Fibroblast of the aortic adventitia (primary cell): ENCODE data around the gene SMARCC2. TPM values are rescaled to one million over a fixed set of nuclear protein-coding genes. Genes with fewer than 3 reads are reported as not detected.

ENCODE experiments used
- DNase-seq: peaks from one replicate; pipeline ENCODE4 v3.0.0-alpha.2; 2010; ENCODE audit warnings: low read depth
- H3K4me3 ChIP-seq: 2 replicates; pipeline ENCODE4 v1.5.1; 2011; ENCODE audit warnings: low read depth, mild to moderate bottlenecking, control low read depth, low read length, moderate library complexity
- total RNA-seq: library from RNA; depleted of rRNA; stranded (reverse); fragments of >200 nt; gene quantifications from 2 replicates; pipeline ENCODE4 v1.2.3, GENCODE V29; 2012; ENCODE audit warnings: low replicate concordance
- TF ChIP-seq, protein P1 (sequence below): IDR thresholded peaks from 2 replicates; pipeline ENCODE4 v1.5.1; 2011; ENCODE audit warnings: mild to moderate bottlenecking, low read length, control low read depth, inconsistent platforms; ENCODE audit not compliant: insufficient read depth

SMARCC2 gene
- total RNA-seq, 1 donor: 69.4 TPM

DNA sequence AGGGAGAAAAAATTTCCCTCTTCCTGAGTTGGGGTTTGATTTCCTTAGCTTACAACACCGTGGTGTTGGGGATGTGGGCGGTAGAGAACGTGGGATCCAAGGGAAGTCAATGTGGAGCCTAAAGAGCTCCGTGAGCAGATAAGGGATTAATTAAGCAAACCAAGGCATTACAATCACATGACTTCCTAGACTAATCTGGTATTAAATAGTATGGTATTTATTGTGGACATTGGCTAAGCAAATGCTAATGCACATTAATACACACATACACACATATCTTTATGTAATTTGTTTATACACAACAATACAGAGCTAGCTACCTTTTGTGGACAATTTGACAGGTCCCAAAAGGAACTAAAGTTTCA lies 33.2 kb upstream of the SMARCC2 start:
- peak overlapping the region; percentile 94 for H3K4me3 ChIP-seq
- TF ChIP-seq, protein P1, sequence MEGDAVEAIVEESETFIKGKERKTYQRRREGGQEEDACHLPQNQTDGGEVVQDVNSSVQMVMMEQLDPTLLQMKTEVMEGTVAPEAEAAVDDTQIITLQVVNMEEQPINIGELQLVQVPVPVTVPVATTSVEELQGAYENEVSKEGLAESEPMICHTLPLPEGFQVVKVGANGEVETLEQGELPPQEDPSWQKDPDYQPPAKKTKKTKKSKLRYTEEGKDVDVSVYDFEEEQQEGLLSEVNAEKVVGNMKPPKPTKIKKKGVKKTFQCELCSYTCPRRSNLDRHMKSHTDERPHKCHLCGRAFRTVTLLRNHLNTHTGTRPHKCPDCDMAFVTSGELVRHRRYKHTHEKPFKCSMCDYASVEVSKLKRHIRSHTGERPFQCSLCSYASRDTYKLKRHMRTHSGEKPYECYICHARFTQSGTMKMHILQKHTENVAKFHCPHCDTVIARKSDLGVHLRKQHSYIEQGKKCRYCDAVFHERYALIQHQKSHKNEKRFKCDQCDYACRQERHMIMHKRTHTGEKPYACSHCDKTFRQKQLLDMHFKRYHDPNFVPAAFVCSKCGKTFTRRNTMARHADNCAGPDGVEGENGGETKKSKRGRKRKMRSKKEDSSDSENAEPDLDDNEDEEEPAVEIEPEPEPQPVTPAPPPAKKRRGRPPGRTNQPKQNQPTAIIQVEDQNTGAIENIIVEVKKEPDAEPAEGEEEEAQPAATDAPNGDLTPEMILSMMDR: no peak
- no peak for DNase-seq

DNA sequence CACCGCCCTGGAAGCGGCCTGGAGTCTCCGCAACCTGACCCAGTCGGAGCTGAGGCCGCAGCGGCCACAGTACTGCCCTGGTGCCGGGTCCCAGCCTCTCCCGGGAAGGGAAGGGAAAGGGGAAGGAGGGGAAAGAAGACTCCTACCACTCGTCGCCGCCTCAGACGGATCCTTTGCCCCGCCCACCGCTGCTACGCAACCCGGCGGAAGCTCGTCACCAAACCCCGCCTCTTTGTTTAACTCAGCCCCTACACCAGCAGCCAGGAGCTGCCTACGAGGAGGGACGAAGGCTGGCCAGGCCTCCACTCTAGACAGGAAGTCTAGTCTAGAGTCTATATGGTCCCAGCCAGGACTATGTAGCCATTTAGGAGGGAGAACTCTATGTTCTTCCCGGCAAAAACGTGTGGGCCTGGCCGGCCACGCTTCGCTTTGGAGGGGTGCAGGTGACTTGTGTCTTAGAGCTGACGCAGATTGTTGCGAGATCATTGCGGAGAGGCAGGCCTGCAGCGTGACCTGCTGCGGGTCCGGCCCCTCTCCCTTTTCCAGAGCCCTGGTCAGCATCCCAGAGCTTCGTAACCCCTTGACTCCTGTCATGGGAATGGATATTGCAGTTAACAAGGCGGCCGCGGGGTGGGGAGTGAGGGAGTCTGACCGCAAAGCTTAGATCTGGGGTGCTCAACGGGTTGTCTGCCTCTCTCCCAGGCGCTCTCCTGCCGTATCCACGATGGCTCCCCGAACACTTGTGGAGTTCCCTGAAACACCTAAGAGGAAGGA lies 32.7 kb upstream of the SMARCC2 start, which contains the start of gene RNF41:
TSS of gene RNF41 (minus strand) at position 166 of the 774 bp plus-strand sequence. CDS start 7,875 bp downstream, outside the sequence.
- DNase-seq: peak; percentile 98
- TF ChIP-seq, protein P1: peak; percentile 34
- H3K4me3 ChIP-seq: peak within 1 kb of the TSS; percentile 94

GRCh38 chr12:56221232-56221756 lies 32.0 kb upstream of the SMARCC2 start:
- H3K4me3 ChIP-seq: peak overlapping the region; percentile 94
- TF ChIP-seq, protein P1: no peak
- peak; percentile 94 for DNase-seq

GRCh38 chr12:56220611-56221231 lies 31.4 kb upstream of the SMARCC2 start:
- peak; percentile 74 for DNase-seq
- TF ChIP-seq, protein P1: no peak
- peak overlapping the region; percentile 94 for H3K4me3 ChIP-seq

GRCh38 chr12:56219840-56220239 lies 30.6 kb upstream of the SMARCC2 start:
- DNase-seq: no peak
- TF ChIP-seq, protein P1: no peak
- H3K4me3 ChIP-seq: peak overlapping the region; percentile 47

DNA sequence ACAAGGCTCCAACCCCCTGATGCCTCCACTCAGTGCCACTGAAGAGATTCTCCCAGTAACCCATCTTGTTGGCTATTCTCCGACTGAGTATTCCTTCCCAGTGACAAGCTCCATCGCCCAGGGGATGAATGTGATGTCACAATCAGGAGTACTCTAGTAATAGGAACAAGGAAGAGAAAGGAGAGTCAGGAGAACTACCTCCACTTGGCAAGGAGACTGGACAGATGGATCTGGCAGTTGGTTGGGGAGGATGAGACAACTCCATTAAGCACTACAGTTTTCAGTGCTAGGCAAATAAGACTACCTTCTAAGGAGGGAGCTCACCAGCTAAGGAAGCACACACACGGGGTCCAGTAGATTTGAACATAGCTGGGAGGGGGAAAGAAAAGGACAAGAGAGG lies 27.2 kb upstream of the SMARCC2 start:
- TF ChIP-seq, protein P1: no peak
- no peak for DNase-seq

More for the DNA sequence above, 27.2 kb upstream of the SMARCC2 start:
- no peak overlapping the region for H3K4me3 ChIP-seq
